Epithelial cell of esophagus (primary cell): ENCODE data around the gene SLC4A9.

Experiments
- DNase-seq: peaks from one replicate; pipeline ENCODE4 v3.0.0; 2010; ENCODE audit warnings: low read depth
- H3K4me3 ChIP-seq: 2 replicates; pipeline ENCODE4 v1.5.1; 2011; ENCODE audit warnings: mild to moderate bottlenecking, low read length, control low read depth
- TF ChIP-seq, protein P1 (sequence below): IDR thresholded peaks from 2 replicates; pipeline ENCODE4 v1.5.1; 2011; ENCODE audit warnings: low read depth, mild to moderate bottlenecking, low read length, control low read depth, inconsistent platforms; ENCODE audit not compliant: insufficient read depth; ENCODE audit errors: missing control alignments

Gene SLC4A9

DNA sequence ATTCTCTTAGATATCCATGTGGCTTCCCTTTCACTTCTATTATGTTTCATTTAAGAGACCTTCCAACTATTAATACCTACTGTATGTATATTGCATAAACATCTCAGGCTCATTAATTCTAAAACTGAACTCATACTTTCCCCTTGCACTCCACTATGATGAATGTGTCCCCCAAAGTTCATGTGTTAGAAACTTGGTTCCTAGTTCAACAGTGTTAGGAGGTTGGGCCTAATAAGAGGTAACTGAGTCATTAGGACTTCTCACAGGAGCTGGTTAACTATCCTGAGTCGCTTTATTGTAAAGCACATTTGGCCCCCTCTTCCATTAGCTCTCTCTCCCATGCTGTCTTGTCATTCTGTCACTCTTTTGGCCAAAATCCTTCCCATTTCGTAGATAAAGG is 63.6 kb downstream of the SLC4A9 start:
- TF ChIP-seq, protein P1, sequence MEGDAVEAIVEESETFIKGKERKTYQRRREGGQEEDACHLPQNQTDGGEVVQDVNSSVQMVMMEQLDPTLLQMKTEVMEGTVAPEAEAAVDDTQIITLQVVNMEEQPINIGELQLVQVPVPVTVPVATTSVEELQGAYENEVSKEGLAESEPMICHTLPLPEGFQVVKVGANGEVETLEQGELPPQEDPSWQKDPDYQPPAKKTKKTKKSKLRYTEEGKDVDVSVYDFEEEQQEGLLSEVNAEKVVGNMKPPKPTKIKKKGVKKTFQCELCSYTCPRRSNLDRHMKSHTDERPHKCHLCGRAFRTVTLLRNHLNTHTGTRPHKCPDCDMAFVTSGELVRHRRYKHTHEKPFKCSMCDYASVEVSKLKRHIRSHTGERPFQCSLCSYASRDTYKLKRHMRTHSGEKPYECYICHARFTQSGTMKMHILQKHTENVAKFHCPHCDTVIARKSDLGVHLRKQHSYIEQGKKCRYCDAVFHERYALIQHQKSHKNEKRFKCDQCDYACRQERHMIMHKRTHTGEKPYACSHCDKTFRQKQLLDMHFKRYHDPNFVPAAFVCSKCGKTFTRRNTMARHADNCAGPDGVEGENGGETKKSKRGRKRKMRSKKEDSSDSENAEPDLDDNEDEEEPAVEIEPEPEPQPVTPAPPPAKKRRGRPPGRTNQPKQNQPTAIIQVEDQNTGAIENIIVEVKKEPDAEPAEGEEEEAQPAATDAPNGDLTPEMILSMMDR: no peak
- no peak for DNase-seq
- H3K4me3 ChIP-seq: no peak overlapping the region

DNA sequence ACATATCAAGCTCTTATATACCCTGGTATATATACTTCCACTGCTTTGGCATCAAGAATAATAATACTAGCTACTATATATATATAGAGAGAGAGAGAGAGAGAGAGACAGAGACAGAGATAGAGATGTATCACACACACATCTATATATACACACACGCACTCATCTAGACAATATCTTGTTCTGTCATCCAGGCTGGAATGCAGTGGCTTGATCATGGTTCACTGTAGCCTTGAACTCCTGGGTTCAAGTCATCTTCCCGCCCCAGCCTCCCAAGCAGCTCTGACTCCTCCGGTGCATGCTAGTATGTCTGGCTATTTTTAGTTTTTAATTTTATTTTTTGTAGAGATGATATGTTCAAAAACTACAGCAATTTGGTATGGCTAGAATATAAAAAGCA is 64.1 kb downstream of the SLC4A9 start:
- TF ChIP-seq, protein P1: no peak
- H3K4me3 ChIP-seq: no peak overlapping the region
- DNase-seq: no peak
